ENCODE results near the gene RPRM.

The RPRM gene

GRCh38 chr2:153476816-153477635, 1.5 kb downstream of the RPRM start:
- Histone ChIP-seq H3K27me3 (ENCODE audit: insufficient read depth, poor library complexity, severe bottlenecking) (peaks cover 83% of the 10 kb centered on the region), H3K36me3 (ENCODE audit: low read depth) (no peaks in the 10 kb centered on the region), H3K4me3 (ENCODE audit: severe bottlenecking) (no peak overlapping the region), H3K27ac (ENCODE audit: poor library complexity, severe bottlenecking) (no peak overlapping the region), H3K4me1 (ENCODE audit: insufficient read depth, poor library complexity, severe bottlenecking) (no peaks in the 10 kb centered on the region), H3K9me3 (ENCODE audit: severe bottlenecking) (no peaks in the 10 kb centered on the region)
- no peak for TF ChIP-seq CTCF (IDR thresholded peaks at IDR 0.05; ENCODE audit: poor library complexity, severe bottlenecking)
- DNase-seq (ENCODE audit: low spot score) (no peak), ATAC-seq (ENCODE audit: low read depth) (no peak)

GRCh38 chr2:153476491-153476815, 2.1 kb downstream of the RPRM start:
- no peak overlapping the region for H3K27ac ChIP-seq (ENCODE audit: poor library complexity, severe bottlenecking)
- no peak overlapping the region for H3K4me3 ChIP-seq (ENCODE audit: severe bottlenecking)
- DNase-seq (ENCODE audit: low spot score) (no peak), ATAC-seq (ENCODE audit: low read depth) (no peak)
- H3K36me3 ChIP-seq (ENCODE audit: low read depth) = no peaks in the 10 kb centered on the region
- peaks cover 77% of the 10 kb centered on the region for H3K27me3 ChIP-seq (ENCODE audit: insufficient read depth, poor library complexity, severe bottlenecking)
- H3K4me1 ChIP-seq (ENCODE audit: insufficient read depth, poor library complexity, severe bottlenecking) = no peaks in the 10 kb centered on the region
- no peaks in the 10 kb centered on the region for H3K9me3 ChIP-seq (ENCODE audit: severe bottlenecking)
- no peak for TF ChIP-seq CTCF (IDR thresholded peaks at IDR 0.05; ENCODE audit: poor library complexity, severe bottlenecking)

- H3K27ac ChIP-seq (ENCODE audit: poor library complexity, severe bottlenecking) = no peak overlapping the region
- no peaks in the 10 kb centered on the region for H3K36me3 ChIP-seq (ENCODE audit: low read depth)
- DNase-seq (ENCODE audit: low spot score) = no peak
- H3K9me3 ChIP-seq (ENCODE audit: severe bottlenecking) = no peaks in the 10 kb centered on the region
- H3K4me3 ChIP-seq (ENCODE audit: severe bottlenecking) = no peak overlapping the region
- no peak for TF ChIP-seq CTCF (IDR thresholded peaks at IDR 0.05; ENCODE audit: poor library complexity, severe bottlenecking)
- H3K27me3 ChIP-seq (ENCODE audit: insufficient read depth, poor library complexity, severe bottlenecking) = peaks cover 62% of the 10 kb centered on the region
- no peak for ATAC-seq (ENCODE audit: low read depth)
- H3K4me1 ChIP-seq (ENCODE audit: insufficient read depth, poor library complexity, severe bottlenecking) = no peaks in the 10 kb centered on the region
Observed at GRCh38 chr2:153474876-153475435, 3.6 kb downstream of the RPRM start.

- TF ChIP-seq CTCF (IDR thresholded peaks at IDR 0.05; ENCODE audit: poor library complexity, severe bottlenecking) = no peak
- Histone ChIP-seq H3K4me1 (ENCODE audit: insufficient read depth, poor library complexity, severe bottlenecking) (no peaks in the 10 kb centered on the region), H3K4me3 (ENCODE audit: severe bottlenecking) (no peak overlapping the region), H3K27ac (ENCODE audit: poor library complexity, severe bottlenecking) (no peak overlapping the region), H3K27me3 (ENCODE audit: insufficient read depth, poor library complexity, severe bottlenecking) (peaks cover 56% of the 10 kb centered on the region), H3K36me3 (ENCODE audit: low read depth) (no peaks in the 10 kb centered on the region), H3K9me3 (ENCODE audit: severe bottlenecking) (no peaks in the 10 kb centered on the region)
- DNase-seq (ENCODE audit: low spot score) (no peak), ATAC-seq (ENCODE audit: low read depth) (no peak)
Observed at GRCh38 chr2:153474407-153474806, 4.2 kb downstream of the RPRM start.

- peaks cover 23% of the 10 kb centered on the region for H3K27me3 ChIP-seq (ENCODE audit: insufficient read depth, poor library complexity, severe bottlenecking)
- no peak overlapping the region for H3K27ac ChIP-seq (ENCODE audit: poor library complexity, severe bottlenecking)
- ATAC-seq (ENCODE audit: low read depth) = no peak
- no peak for DNase-seq (ENCODE audit: low spot score)
- H3K36me3 ChIP-seq (ENCODE audit: low read depth) = no peaks in the 10 kb centered on the region
- H3K4me3 ChIP-seq (ENCODE audit: severe bottlenecking) = no peak overlapping the region
- H3K9me3 ChIP-seq (ENCODE audit: severe bottlenecking) = no peaks in the 10 kb centered on the region
- H3K4me1 ChIP-seq (ENCODE audit: insufficient read depth, poor library complexity, severe bottlenecking) = no peaks in the 10 kb centered on the region
- no peak for TF ChIP-seq CTCF (IDR thresholded peaks at IDR 0.05; ENCODE audit: poor library complexity, severe bottlenecking)
Observed at GRCh38 chr2:153470867-153471266, 7.7 kb downstream of the RPRM start.
